ENCODE measurements around the gene NPDC1. TPM values are rescaled to one million over a fixed set of nuclear protein-coding genes. Genes with fewer than 3 reads are reported as not detected.

Gene NPDC1
- total RNA-seq, 1 donor from 2014 or later: 124 TPM

GRCh38 chr9:136992819-136993369, 53.1 kb downstream of the NPDC1 start:
- Histone ChIP-seq H3K4me3 (peak overlapping the region; percentile 90), H3K27ac (peak overlapping the region; percentile 85), H3K27me3 (ENCODE audit: low read depth) (no peaks in the 10 kb centered on the region), H3K36me3 (peaks cover 16% of the 10 kb centered on the region), H3K9me3 (no peaks in the 10 kb centered on the region), H3K4me1 (peaks cover 60% of the 10 kb centered on the region)
- TF ChIP-seq CTCF (IDR thresholded peaks at IDR 0.05): no peak
- no peak for DNase-seq
- intact Hi-C loops (cut with DNase I): no loop called here
- ATAC-seq: no peak

GRCh38 chr9:136991993-136992818, 53.8 kb downstream of the NPDC1 start, which contains the start of gene PAXX:
TSS of gene PAXX (plus strand) at chr9:136992422. CDS start at chr9:136992444, 22 bp downstream.
- DNase-seq (peak; percentile 97), ATAC-seq (peak; percentile 86 to 92)
- H3K36me3 ChIP-seq: peaks cover 16% of the 10 kb centered on the region
- H3K4me1 ChIP-seq: peaks cover 55% of the 10 kb centered on the region
- H3K27ac ChIP-seq: peak within 1 kb of the TSS; percentile 85
- peak within 1 kb of the TSS; percentile 90 for H3K4me3 ChIP-seq
- H3K27me3 ChIP-seq (ENCODE audit: low read depth): no peaks in the 10 kb centered on the region
- intact Hi-C loops (cut with DNase I): no loop called here
- H3K9me3 ChIP-seq: no peaks in the 10 kb centered on the region
- no peak for TF ChIP-seq CTCF (IDR thresholded peaks at IDR 0.05)

GRCh38 chr9:136990242-136990911, 55.6 kb downstream of the NPDC1 start:
- H3K27ac ChIP-seq: no peak overlapping the region
- intact Hi-C loops (cut with DNase I): no loop called here
- H3K27me3 ChIP-seq (ENCODE audit: low read depth): peaks cover 15% of the 10 kb centered on the region
- TF ChIP-seq CTCF (IDR thresholded peaks at IDR 0.05): no peak
- ATAC-seq: no peak
- no peak for DNase-seq
- peaks cover 16% of the 10 kb centered on the region for H3K36me3 ChIP-seq
- no peak overlapping the region for H3K4me3 ChIP-seq
- no peaks in the 10 kb centered on the region for H3K9me3 ChIP-seq
- peaks cover 37% of the 10 kb centered on the region for H3K4me1 ChIP-seq

Other genes starting within 250 kb of the NPDC1 start
- 3.7 TPM for gene CCDC183, start 249.8 kb downstream of the NPDC1 start, total RNA-seq
- gene RABL6, start 238.2 kb downstream of the NPDC1 start, total RNA-seq: 62.2 TPM
- 3.5 TPM for gene AJM1, start 203.7 kb downstream of the NPDC1 start, total RNA-seq
- 93.6 TPM for gene PHPT1, start 196.8 kb downstream of the NPDC1 start, total RNA-seq
- 13.5 TPM for gene MAMDC4, start 193.8 kb downstream of the NPDC1 start, total RNA-seq
- gene EDF1, start 179.9 kb downstream of the NPDC1 start, total RNA-seq: 230 TPM
- gene TRAF2, start 159.7 kb downstream of the NPDC1 start, total RNA-seq: 16.5 TPM
- gene FBXW5, start 101.4 kb downstream of the NPDC1 start, total RNA-seq: 83.2 TPM
- gene C8G, start 100.9 kb downstream of the NPDC1 start, total RNA-seq: 2.2 TPM
- gene LCN12, start 93.9 kb downstream of the NPDC1 start, total RNA-seq: 1.9 TPM
- gene PTGDS, start 68.7 kb downstream of the NPDC1 start, total RNA-seq: 225 TPM
- 1.9 TPM for gene LCNL1, start 63.2 kb downstream of the NPDC1 start, total RNA-seq
- gene PAXX, start 53.8 kb downstream of the NPDC1 start, total RNA-seq: 45.1 TPM
- 49.3 TPM for gene CLIC3, start 49.6 kb downstream of the NPDC1 start, total RNA-seq
- 45.0 TPM for gene ABCA2, start 17.9 kb downstream of the NPDC1 start, total RNA-seq
- gene FUT7, start 14.1 kb downstream of the NPDC1 start, total RNA-seq: 1.1 TPM
- gene ENTPD2, start 7.9 kb upstream of the NPDC1 start, total RNA-seq: 0.62 TPM
- 0.86 TPM for gene SAPCD2, start 24.4 kb upstream of the NPDC1 start, total RNA-seq
- gene UAP1L1, start 31.3 kb upstream of the NPDC1 start, total RNA-seq: 29.7 TPM
- gene MAN1B1, start 40.8 kb upstream of the NPDC1 start, total RNA-seq: 41.9 TPM
- gene DPP7, start 68.6 kb upstream of the NPDC1 start, total RNA-seq: 190 TPM
- gene GRIN1, start 93.0 kb upstream of the NPDC1 start, total RNA-seq: 0.92 TPM
- gene LRRC26, start 123.9 kb upstream of the NPDC1 start, total RNA-seq: 1.0 TPM
- gene TMEM210, start 125.9 kb upstream of the NPDC1 start, total RNA-seq: not detected
- 58.2 TPM for gene ANAPC2, start 142.4 kb upstream of the NPDC1 start, total RNA-seq
- 57.6 TPM for gene SSNA1, start 142.5 kb upstream of the NPDC1 start, total RNA-seq
- gene TPRN, start 154.6 kb upstream of the NPDC1 start, total RNA-seq: 17.8 TPM
- 26.6 TPM for gene TMEM203, start 159.5 kb upstream of the NPDC1 start, total RNA-seq
- gene NDOR1, start 159.5 kb upstream of the NPDC1 start, total RNA-seq: 15.6 TPM
- gene RNF208, start 176.1 kb upstream of the NPDC1 start, total RNA-seq: 5.8 TPM
- 0.59 TPM for gene CYSRT1, start 179.0 kb upstream of the NPDC1 start, total RNA-seq
- 0.21 TPM for gene RNF224, start 181.3 kb upstream of the NPDC1 start, total RNA-seq
- not detected for gene SLC34A3, start 184.7 kb upstream of the NPDC1 start, total RNA-seq
- 208 TPM for gene TUBB4B, start 195.1 kb upstream of the NPDC1 start, total RNA-seq
- 0.38 TPM for gene STPG3, start 205.1 kb upstream of the NPDC1 start, total RNA-seq
- gene NELFB, start 209.2 kb upstream of the NPDC1 start, total RNA-seq: 44.7 TPM
- 27.2 TPM for gene TOR4A, start 231.5 kb upstream of the NPDC1 start, total RNA-seq